HG02970 (cell line): Measurements from ENCODE around the gene EXOSC9.

ENCODE experiments used
- ATAC-seq: cut with Tn5 transposase; IDR thresholded peaks from one replicate; pipeline ENCODE4 v1.9.1; 2021; ENCODE audit warnings: mild to moderate bottlenecking, moderate library complexity, moderate number of reproducible peaks; ENCODE audit not compliant: unreplicated experiment, low FRiP score

Gene EXOSC9

DNA sequence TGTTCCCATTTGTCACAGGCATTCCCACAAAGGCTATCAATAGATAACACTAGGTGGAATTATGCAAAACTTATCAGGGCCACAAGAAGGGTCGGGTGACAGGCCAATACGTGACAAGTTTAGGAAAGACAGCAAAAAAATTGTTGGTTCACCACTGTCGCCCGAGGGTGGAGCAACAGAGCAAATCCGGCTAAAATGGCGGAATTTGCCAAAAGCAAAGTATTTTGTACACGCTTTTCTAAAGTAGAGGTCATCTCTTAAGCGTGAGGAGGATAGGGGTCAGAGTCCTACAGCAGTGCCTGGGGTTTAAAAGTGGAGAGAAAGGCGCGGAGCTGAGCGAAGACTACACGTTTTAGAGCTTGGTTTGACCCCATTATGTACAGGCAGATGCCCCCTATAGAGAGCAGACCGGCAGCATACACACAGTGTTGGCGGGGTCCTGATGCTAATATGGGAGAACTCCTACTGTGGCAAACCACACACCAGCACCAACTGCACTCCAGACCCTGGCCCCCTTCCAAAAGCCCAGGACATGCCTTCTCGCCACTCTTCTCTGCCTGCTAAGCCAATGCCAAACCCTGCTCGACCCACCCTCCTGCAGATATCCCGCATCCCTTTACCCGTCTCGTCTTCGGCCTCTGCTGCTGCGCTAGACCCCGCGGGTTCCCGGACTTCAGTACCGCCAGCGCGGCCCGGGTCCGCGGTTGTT is 21.8 kb downstream of the EXOSC9 start:
- peak; percentile 26 for ATAC-seq

- ATAC-seq: peak; percentile 96
Measured at GRCh38 chr4:121823505-121824170, 22.5 kb downstream of the EXOSC9 start, which contains the start of gene CCNA2. CCNA2 (minus strand) TSS chr4:121823883; CDS start chr4:121823628, 255 bp downstream.

- no peak for ATAC-seq
Measured at GRCh38 chr4:121824171-121824527, 23.0 kb downstream of the EXOSC9 start.

DNA sequence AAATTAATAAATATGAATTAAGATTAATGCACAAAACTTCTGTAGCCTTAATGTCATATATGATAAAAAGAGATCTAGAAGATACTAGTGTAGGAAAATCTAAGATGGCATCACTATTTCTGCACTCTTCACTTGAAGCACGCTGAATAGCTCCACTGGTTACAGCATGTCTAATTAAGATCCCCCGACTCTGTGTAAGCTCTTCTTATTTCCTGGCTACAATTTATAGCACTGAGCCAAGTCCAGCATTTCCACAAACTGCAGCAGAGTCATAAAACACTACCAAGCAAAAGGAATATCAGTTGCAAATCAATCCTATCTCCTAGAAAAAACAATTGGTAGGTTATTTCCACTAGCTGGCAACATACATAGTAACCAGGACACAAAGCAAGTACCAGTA is 23.8 kb downstream of the EXOSC9 start:
- ATAC-seq: no peak

DNA sequence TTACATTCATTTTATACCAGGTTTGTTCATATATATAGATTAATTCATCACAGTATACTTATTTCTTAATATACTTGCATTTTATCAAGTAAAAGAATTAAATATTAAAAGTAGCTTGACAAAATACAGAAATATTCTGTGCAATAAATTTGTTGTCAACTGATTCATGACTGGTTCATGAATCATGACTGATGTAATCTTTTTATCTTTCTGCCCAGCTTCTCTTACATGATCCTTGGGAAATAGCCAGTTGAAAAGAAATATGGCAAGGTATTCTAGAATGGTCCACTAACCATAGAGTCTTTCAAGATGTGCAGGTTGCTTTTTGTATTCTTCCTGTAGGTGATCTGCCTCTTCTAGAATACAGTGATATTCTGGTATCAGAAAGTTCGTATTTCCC is 26.7 kb downstream of the EXOSC9 start:
- ATAC-seq: no peak

DNA sequence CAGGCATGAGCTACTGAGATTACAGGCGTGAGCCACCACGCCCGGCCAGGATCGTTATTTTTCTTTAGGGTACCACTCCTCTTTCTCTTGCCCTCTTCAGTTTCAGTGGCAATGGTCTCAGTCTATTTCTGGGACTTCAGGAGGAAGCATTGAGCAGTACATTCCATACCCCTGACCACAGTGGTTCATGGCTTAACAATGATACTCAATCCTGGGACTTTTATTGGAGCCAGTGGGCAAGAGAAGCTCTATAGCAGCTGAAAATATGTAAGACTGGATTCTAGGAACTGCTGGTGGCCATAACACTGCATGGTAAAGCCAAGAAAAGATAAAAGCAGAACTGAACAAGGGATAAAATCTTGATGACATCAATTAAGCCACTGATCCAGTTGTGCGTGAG is 28.4 kb downstream of the EXOSC9 start:
- no peak for ATAC-seq

DNA sequence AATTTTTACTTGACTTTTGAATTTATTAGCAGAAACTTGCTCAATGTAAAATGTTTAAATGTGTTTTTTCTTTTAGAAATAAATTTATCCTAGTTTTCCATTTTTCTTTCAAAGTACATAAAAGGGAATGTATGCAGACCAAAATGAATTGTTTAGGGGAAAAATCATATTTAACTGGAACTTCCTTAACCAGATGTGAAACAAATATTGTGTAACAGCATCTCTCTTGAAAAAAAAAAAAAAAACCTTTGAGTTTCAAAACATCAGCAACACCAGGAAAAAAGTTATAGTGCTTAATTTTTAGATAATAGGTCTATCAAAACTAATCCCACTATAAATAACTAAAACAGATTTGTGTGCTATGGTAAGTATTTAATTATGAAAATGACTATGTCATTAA is 37.0 kb downstream of the EXOSC9 start:
- ATAC-seq: no peak

GRCh38 chr4:121842862-121843261 is 41.7 kb downstream of the EXOSC9 start:
- no peak for ATAC-seq

DNA sequence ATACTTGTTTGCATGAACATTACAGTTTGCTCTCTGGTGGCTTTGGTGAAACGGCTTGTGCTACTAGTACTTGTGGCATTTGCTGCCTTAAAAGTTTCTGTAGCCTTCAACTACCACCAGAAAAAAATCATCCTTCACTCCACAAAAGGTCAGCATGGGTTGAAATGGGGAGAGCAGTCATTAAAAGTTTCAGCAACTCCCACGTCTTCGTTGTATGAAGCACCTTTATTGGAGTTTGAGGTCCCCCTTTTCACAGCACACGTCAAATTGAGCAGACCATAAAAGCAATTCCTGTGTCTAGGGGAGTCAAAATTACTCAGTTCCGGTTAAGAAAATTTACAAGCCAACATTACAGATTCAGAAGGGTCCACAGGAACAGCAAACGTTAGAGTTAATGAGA is 45.5 kb downstream of the EXOSC9 start:
- ATAC-seq: no peak

DNA sequence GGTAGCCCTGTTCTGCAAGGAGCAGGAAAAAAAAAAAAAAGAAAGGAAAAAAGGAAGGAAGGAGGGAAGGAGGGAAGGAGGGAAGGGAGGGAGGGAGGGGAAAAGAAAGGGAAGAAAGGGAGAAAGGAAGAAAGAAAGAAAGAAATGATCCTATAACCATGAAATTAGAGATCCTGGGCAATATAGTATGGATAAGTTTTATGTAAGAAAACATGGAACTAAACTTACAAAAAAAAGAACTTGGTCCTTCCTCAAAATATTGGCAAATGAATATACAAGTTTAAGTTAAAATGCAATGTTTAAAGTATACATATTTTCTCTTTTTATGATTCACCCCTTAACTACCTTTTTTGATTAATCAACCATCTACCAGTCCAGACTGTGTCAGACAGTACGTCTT is 50.2 kb downstream of the EXOSC9 start:
- no peak for ATAC-seq

- no peak for ATAC-seq
Measured at GRCh38 chr4:121860121-121860520, 59.0 kb downstream of the EXOSC9 start.

DNA sequence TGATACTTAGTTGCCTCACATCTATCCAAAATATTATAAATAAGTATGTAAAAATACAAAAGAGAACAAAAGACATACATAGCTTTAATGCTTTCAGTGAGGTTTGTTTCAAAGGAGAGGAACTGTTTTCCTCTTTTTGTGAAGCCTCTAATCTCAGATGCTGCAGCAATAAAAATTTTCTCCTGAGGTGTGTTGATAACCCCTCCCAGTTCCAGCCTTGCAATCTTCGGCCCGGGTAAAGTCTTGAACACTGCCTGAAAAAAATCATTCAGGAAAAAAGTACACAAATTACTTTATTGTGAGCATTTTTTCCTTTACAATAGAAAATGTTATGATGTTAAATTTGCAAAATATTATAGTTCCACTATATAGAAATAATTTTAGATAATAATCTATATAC is 60.3 kb downstream of the EXOSC9 start:
- ATAC-seq: no peak

GRCh38 chr4:121863799-121864198 is 62.7 kb downstream of the EXOSC9 start:
- ATAC-seq: no peak
